OCI-LY1 (cell line): ENCODE data around the gene IMMP1L.

Experiments used
- H2AFZ ChIP-seq: fragments of 200-600 bp; sonication (generic), shearing (Covaris generic); 2 replicates; pipeline ENCODE4 v1.6.0; 2014; ENCODE audit warnings: antibody characterized with exemption, mild to moderate bottlenecking, low read length
- H3F3A ChIP-seq: fragments of 200-600 bp; sonication (generic), shearing (Covaris generic); 2 replicates; pipeline ENCODE4 v1.6.0; 2014; ENCODE audit warnings: mild to moderate bottlenecking, antibody characterized with exemption, low read length, moderate library complexity; ENCODE audit not compliant: insufficient read depth
- H3K27ac ChIP-seq: fragments of 200-600 bp; sonication (generic); 2 replicates; pipeline ENCODE4 v1.5.1; 2014; ENCODE audit warnings: low read length, mixed run types, mild to moderate bottlenecking, low read depth; ENCODE audit not compliant: poor library complexity, severe bottlenecking
- H3K27me3 ChIP-seq: fragments of 200-600 bp; sonication (generic); 2 replicates; pipeline ENCODE4 v1.6.0; 2014; ENCODE audit warnings: antibody characterized with exemption, mild to moderate bottlenecking, low read length, moderate library complexity; ENCODE audit not compliant: insufficient read depth
- H3K36me3 ChIP-seq: fragments of 200-600 bp; sonication (generic); 2 replicates; pipeline ENCODE4 v1.6.1; 2014; ENCODE audit warnings: mild to moderate bottlenecking, antibody characterized with exemption, low read length, moderate library complexity, mixed read lengths; ENCODE audit not compliant: insufficient read depth
- H3K4me1 ChIP-seq: fragments of 200-600 bp; sonication (generic); 2 replicates; pipeline ENCODE4 v1.5.1; 2014; ENCODE audit warnings: mild to moderate bottlenecking, low read length, moderate library complexity; ENCODE audit not compliant: insufficient read depth, severe bottlenecking
- H3K4me2 ChIP-seq: fragments of 200-600 bp; sonication (generic), shearing (Covaris generic); 2 replicates; pipeline ENCODE4 v1.6.1; 2014; ENCODE audit warnings: low read length
- H3K4me3 ChIP-seq: fragments of 200-600 bp; sonication (generic); 2 replicates; pipeline ENCODE4 v1.5.1; 2014; ENCODE audit warnings: low read length, low read depth, mild to moderate bottlenecking, mixed read lengths; ENCODE audit not compliant: poor library complexity, severe bottlenecking
- H3K79me2 ChIP-seq: fragments of 200-600 bp; shearing (Covaris generic); 2 replicates; pipeline ENCODE4 v1.6.1; 2016; ENCODE audit warnings: mixed run types, low read length, mixed read lengths; ENCODE audit not compliant: insufficient read depth
- H3K9ac ChIP-seq: fragments of 200-600 bp; sonication (generic), shearing (Covaris generic); 2 replicates; pipeline ENCODE4 v1.6.1; 2014; ENCODE audit warnings: mild to moderate bottlenecking, low read length, mixed read lengths
- H3K9me2 ChIP-seq: fragments of 200-600 bp; sonication (generic), shearing (Covaris generic); 2 replicates; pipeline ENCODE4 v1.6.1; 2014; ENCODE audit warnings: low read depth, mild to moderate bottlenecking, low read length, mixed read lengths
- H3K9me3 ChIP-seq: fragments of 200-600 bp; shearing (Covaris generic); 2 replicates; pipeline ENCODE4 v1.6.1; 2014; ENCODE audit warnings: low read length, mixed read lengths
- H4K20me1 ChIP-seq: fragments of 200-600 bp; sonication (generic), shearing (Covaris generic); 2 replicates; pipeline ENCODE4 v1.6.0; 2016; ENCODE audit warnings: mild to moderate bottlenecking, low read length; ENCODE audit not compliant: insufficient read depth
- EZH2 ChIP-seq: fragments of 200-600 bp; sonication (generic), shearing (Covaris generic); IDR thresholded peaks from 2 replicates; pipeline ENCODE4 v1.8.0; 2017; ENCODE audit warnings: borderline replicate concordance, mixed run types, mild to moderate bottlenecking, antibody characterized with exemption, low read length, moderate library complexity, mixed read lengths
- TF ChIP-seq, protein P1 (sequence below): fragments of 200-600 bp; sonication (generic), shearing (Covaris generic); IDR thresholded peaks from 2 replicates; pipeline ENCODE4 v1.5.1; 2017; ENCODE audit warnings: mild to moderate bottlenecking, antibody characterized with exemption, low read length, moderate library complexity, mixed read lengths

The IMMP1L gene

DNA sequence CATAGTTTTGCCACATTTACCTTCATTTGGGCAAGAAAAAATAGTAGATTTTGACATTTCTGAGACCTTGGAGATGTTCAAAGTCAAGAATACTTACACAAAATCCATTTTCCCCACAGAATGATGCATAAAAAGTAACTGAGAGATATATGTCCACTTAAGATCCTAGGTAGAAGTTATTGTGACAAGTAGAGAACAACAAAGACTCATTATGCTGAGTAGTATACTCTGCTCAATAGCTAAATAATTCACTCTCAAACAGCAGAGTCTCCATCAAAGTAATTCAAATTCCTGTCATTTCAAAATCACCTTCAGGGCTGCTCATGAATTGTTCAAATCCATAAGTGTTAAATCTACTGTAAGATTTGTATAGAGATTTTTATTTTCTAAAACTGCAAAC, 35.3 kb downstream of the IMMP1L start:
- Histone ChIP-seq H3K4me1 (no peaks in the 10 kb centered on the region), H3F3A (no peaks in the 10 kb centered on the region)

DNA sequence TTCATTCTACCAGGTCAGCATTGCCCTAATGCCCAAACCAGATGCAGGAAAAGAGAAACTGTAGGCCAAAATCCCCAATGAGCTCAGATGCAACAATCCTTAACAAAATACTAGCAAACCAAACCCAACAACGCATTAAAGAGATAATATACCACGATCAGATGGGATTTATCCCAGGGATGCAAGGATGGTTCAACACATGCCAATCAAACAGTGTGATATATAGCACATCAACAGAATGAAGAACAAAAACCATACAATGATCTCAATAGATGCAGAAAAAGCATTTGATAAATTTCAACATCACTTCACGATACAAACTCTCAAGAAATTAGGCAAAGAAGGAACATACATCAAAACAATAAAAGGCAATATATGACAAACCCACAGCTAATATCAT, 45.0 kb downstream of the IMMP1L start:
- no peak overlapping the region for H3K9ac ChIP-seq
- H3K36me3 ChIP-seq = peaks cover 53% of the 10 kb centered on the region
- peaks cover 8% of the 10 kb centered on the region for H3K79me2 ChIP-seq
- H3K4me1 ChIP-seq = no peaks in the 10 kb centered on the region
- no peak overlapping the region for H3K4me2 ChIP-seq
- H3K27ac ChIP-seq = no peak overlapping the region
- H3K9me3 ChIP-seq = peaks cover 17% of the 10 kb centered on the region
- TF ChIP-seq, protein P1, sequence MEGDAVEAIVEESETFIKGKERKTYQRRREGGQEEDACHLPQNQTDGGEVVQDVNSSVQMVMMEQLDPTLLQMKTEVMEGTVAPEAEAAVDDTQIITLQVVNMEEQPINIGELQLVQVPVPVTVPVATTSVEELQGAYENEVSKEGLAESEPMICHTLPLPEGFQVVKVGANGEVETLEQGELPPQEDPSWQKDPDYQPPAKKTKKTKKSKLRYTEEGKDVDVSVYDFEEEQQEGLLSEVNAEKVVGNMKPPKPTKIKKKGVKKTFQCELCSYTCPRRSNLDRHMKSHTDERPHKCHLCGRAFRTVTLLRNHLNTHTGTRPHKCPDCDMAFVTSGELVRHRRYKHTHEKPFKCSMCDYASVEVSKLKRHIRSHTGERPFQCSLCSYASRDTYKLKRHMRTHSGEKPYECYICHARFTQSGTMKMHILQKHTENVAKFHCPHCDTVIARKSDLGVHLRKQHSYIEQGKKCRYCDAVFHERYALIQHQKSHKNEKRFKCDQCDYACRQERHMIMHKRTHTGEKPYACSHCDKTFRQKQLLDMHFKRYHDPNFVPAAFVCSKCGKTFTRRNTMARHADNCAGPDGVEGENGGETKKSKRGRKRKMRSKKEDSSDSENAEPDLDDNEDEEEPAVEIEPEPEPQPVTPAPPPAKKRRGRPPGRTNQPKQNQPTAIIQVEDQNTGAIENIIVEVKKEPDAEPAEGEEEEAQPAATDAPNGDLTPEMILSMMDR = no peak
- TF ChIP-seq EZH2 = no peak
- H2AFZ ChIP-seq = no peak overlapping the region
- no peaks in the 10 kb centered on the region for H4K20me1 ChIP-seq
- no peaks in the 10 kb centered on the region for H3K27me3 ChIP-seq
- no peak overlapping the region for H3K4me3 ChIP-seq
- no peaks in the 10 kb centered on the region for H3F3A ChIP-seq
- H3K9me2 ChIP-seq = no peaks in the 10 kb centered on the region

More for the DNA sequence above, 35.3 kb downstream of the IMMP1L start:
- no peak overlapping the region for H3K27ac ChIP-seq
- no peaks in the 10 kb centered on the region for H3K27me3 ChIP-seq
- no peak overlapping the region for H3K4me3 ChIP-seq
- no peaks in the 10 kb centered on the region for H4K20me1 ChIP-seq
- peaks cover 8% of the 10 kb centered on the region for H3K79me2 ChIP-seq
- H3K9ac ChIP-seq = no peak overlapping the region
- TF ChIP-seq, protein P1 = no peak
- TF ChIP-seq EZH2 = no peak
- H3K9me2 ChIP-seq = no peaks in the 10 kb centered on the region
- no peaks in the 10 kb centered on the region for H3K9me3 ChIP-seq
- H3K36me3 ChIP-seq = peaks cover under 1% of the 10 kb centered on the region; the same call in 1 of the 2 replicates
- H3K4me2 ChIP-seq = no peak overlapping the region
- no peak overlapping the region for H2AFZ ChIP-seq

DNA sequence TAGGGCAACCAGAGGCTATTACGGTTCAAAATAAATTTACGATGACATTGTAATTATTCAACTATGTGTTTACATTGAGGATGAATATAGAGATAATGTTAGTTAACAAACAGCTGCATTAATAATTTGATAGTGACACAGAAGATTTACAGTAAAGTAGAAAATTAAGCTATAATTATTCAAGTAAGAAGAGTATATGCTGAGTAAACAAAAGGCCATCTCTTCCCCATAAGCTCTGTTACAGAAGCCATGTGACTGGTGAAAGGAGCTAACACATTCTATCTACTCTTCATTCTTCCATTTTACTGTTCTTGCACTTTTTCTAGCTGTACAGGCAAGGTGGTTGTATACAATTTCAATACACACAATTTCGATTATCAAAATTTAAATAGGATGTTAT, 54.2 kb downstream of the IMMP1L start:
- Histone ChIP-seq H2AFZ (no peak overlapping the region), H4K20me1 (no peaks in the 10 kb centered on the region), H3K4me3 (no peak overlapping the region), H3K36me3 (peaks cover 23% of the 10 kb centered on the region; the same call in 1 of the 2 replicates), H3K9me3 (no peaks in the 10 kb centered on the region), H3K9ac (no peak overlapping the region), H3K27me3 (no peaks in the 10 kb centered on the region), H3F3A (no peaks in the 10 kb centered on the region), H3K4me1 (no peaks in the 10 kb centered on the region), H3K79me2 (no peaks in the 10 kb centered on the region), H3K27ac (no peak overlapping the region), H3K9me2 (no peaks in the 10 kb centered on the region), H3K4me2 (no peak overlapping the region)
- TF ChIP-seq, protein P1 = no peak
- TF ChIP-seq EZH2 = no peak
